Left lobe of liver (tissue), 2 donors: Measurements from ENCODE around the gene SSC4D. TPM values are rescaled to one million over a fixed set of nuclear protein-coding genes. Genes with fewer than 3 reads are reported as not detected.

ENCODE experiments used
- ATAC-seq: fragments of 200-7000 bp; cut with Tn5 transposase; one replicate; pipeline ENCODE4 v1.9.1; 2020; ENCODE audit warnings: mild to moderate bottlenecking, moderate library complexity
- DNase-seq: peaks from one replicate; pipeline ENCODE4 v3.0.0-alpha.2; 2020; ENCODE audit warnings: low spot score
- total RNA-seq: library from RNA; stranded (reverse); gene quantifications from one replicate; pipeline ENCODE4 v1.2.1, GENCODE V29; 2021
- donor health status: DM: no; HTN: no; CAD: no; lungs with moderate emphysema.
- donor health status: DM: no; HTN: yes; CAD: no.

The SSC4D gene
- total RNA-seq, 1 donor from 2014 or later, result 2.5 TPM

DNA sequence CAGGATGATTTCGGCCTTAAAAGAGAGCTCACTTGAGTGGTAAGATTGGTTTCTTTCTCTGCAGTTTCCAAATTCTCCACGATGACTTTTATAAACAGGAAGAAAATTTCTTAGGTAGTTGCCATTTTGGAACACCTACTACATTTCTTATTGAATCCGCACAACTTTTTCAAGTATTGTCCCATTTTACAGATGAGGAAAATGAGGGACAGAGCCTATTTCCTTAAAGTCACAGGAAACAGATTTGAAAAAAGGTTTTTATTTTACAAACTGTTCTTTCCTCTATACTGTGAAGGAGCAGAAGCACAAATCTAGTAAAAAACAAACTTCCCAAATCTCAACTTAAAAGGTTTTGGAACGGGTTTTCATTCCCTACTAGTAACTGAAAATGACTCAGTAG lies 53.4 kb downstream of the SSC4D start:
- DNase-seq, result no peak

GRCh38 chr7:76354981-76355730 lies 54.3 kb downstream of the SSC4D start:
- ATAC-seq (no peak), DNase-seq (no peak)

More for the DNA sequence above, 53.4 kb downstream of the SSC4D start:
- no peak for ATAC-seq

DNA sequence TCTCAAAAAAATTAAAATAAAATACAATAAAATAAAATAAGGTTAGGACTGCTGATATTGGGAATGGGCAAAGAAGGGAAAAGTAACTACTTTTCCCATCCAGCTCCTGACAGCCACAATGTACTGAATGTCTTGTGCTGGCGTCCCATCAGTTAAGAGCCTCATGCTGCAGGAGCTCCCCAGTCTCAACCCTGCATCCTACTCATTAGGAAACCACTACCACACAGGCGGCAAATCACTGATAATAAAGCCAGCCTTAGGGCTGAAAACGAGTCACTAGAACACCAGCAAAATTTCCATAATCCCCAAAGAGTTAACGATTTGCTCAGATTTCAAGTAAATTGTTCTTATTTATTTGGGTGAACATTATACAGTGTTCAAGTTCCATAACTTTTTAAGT lies 55.0 kb downstream of the SSC4D start:
- no peak for ATAC-seq
- DNase-seq, result no peak

GRCh38 chr7:76353744-76354143 lies 55.8 kb downstream of the SSC4D start:
- ATAC-seq (no peak), DNase-seq (no peak)

- ATAC-seq (no peak), DNase-seq (no peak)
Observed at GRCh38 chr7:76352193-76352592, 57.3 kb downstream of the SSC4D start.

GRCh38 chr7:76351372-76351771 lies 58.1 kb downstream of the SSC4D start:
- ATAC-seq, result no peak
- no peak for DNase-seq

- DNase-seq, result no peak
- ATAC-seq, result no peak
Observed at GRCh38 chr7:76349313-76349885, 60.1 kb downstream of the SSC4D start.

- DNase-seq (no peak), ATAC-seq (no peak)
Observed at GRCh38 chr7:76347710-76348109, 61.8 kb downstream of the SSC4D start.

- DNase-seq (no peak), ATAC-seq (peak; percentile 7)
Observed at GRCh38 chr7:76346778-76347177, 62.7 kb downstream of the SSC4D start.

- ATAC-seq, result peak; percentile 16
- DNase-seq, result no peak
Observed at GRCh38 chr7:76346097-76346496, 63.4 kb downstream of the SSC4D start.

GRCh38 chr7:76343931-76344321 lies 65.6 kb downstream of the SSC4D start:
- DNase-seq (no peak), ATAC-seq (peak; percentile 87)

GRCh38 chr7:76343294-76343930 lies 66.1 kb downstream of the SSC4D start:
- DNase-seq (no peak), ATAC-seq (peak; percentile 66)

- ATAC-seq, result no peak
Observed at GRCh38 chr7:76342222-76342621, 67.3 kb downstream of the SSC4D start.

DNA sequence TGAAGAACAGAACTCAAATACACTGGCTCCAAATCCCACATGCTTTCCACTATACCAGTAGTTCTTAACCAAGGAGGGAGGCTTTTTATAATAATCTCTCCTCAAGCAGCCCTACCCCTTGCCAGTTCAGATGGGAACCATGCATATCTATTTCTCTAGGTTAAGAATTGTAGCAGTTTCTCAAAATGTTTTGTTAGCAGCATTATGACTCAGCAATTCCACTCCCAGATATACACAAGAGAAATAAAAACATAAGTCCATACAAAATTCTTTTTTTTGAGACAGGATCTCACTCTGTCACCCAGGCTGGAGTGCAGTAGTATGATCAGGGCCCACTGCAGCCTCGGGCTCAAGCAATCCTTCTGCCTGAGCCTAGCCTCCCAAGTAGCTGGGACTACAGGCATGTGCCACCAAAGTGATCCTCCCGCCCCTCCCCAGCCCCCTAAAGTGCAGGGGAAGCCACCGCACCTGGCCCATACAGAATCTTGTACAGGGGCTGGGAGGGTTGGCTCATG lies 68.8 kb downstream of the SSC4D start:
- DNase-seq, result no peak
- ATAC-seq, result no peak

More at GRCh38 chr7:76342222-76342621, 67.3 kb downstream of the SSC4D start:
- DNase-seq, result no peak

Other genes with a start within 250 kb of the SSC4D start
- 0.20 TPM for gene SRRM3, start 207.8 kb downstream of the SSC4D start, total RNA-seq
- 72.4 TPM for gene HSPB1, start 107.0 kb downstream of the SSC4D start, total RNA-seq
- 44.8 TPM for gene YWHAG, start 50.7 kb downstream of the SSC4D start, total RNA-seq
- 0.20 TPM for gene ZP3, start 15.3 kb upstream of the SSC4D start, total RNA-seq
- 12.0 TPM for gene DTX2, start 52.0 kb upstream of the SSC4D start, total RNA-seq
- 1.2 TPM for gene UPK3B, start 100.9 kb upstream of the SSC4D start, total RNA-seq
- gene SPDYE16, start 133.6 kb upstream of the SSC4D start, total RNA-seq, result 0.13 TPM
- gene POMZP3, start 217.6 kb upstream of the SSC4D start, total RNA-seq, result 4.4 TPM